Stimulated activated CD8-positive, alpha-beta memory T cell treated with anti-CD3 and anti-CD28 coated beads, Interleukin-15, amount 100 ng/mL, for 4 hours (primary cell): ENCODE data around the gene MZB1.
"Not testable (repeated sequence)": the region's sequence is repeated elsewhere in the genome, so short reads cannot be mapped to it uniquely, and the experiment has no call there.

Experiments used
- DNase-seq, 2 donors: peaks; one replicate each; pipeline ENCODE4 v3.0.0-alpha.2; 2020; ENCODE audit warnings: low read depth in 2 of 2

The MZB1 gene

DNA sequence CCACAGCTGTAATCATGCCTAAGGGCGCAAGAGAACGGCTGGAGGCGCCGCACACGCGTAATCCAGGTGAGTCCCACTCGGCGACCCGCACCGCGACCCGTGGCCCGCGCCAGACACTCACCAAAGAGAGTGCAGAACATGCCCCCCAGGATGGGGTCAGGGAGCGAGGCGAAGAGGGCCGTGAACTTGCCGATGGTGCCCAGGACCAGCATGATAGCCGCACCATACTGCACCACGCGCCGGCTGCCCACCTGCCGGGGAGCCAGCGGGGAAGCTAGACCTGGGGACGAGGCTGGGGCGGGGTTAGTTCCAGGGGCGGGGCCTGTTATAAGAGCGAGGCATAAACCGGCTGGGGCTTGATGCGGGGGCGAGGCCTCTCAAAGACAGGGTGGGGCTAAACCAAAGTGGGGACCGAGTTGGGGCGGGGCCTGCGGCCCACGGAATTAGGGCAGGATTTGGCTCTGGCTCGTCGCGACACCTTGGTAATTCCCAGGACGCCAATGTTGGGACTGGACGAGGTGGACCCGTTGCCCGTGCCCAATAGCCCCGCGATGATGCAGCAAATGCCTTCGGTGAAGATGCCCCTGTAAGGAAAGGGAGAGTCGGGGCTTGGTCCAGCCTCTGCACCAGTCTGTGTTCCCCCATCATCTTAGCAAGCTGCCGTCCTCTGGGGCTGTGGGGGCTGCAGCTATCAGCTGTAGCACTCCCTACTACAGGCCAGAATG, 11.4 kb downstream of the MZB1 start:
- DNase-seq, result no peak

DNA sequence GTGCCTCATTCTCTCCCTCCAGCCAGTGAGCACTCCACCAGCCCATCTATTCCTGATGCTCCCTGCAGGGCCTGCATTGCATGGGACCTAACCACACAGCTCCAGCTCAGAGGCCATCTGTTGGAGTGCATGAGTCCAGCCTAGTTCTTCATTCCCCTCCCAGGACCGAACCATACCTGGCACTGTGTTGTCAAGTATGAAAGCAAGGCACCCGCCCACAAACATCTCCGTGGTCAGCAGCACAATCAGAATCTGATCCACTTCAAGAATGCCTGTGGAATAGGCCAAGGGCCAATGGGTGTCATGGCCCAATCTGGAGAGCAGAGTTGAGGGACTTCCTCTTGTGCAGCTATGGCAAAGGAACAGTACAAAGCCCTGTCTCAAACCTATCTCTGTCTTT, 12.5 kb downstream of the MZB1 start:
- no peak for DNase-seq

GRCh38 chr5:139376364-139376763, 13.3 kb downstream of the MZB1 start:
- no peak for DNase-seq

DNA sequence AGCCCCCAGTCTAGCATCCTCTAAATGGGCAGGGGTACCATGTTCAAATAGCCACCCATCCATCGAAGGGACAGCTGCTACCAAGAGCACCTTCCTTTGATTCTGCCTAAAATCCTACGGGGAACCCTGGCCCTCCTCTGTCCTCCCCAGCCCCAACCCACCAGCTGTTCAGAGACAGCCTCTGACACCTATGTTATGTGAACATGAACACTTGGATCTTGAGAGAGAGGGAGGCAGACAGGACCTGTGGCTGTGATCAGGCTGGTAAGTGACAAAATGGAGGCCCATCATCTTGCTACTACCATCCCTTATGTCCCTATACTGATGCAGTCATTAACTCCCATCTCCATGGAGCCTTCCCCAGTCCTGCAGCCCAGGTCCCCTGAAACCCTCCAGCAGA, 14.8 kb downstream of the MZB1 start:
- DNase-seq, result no peak

DNA sequence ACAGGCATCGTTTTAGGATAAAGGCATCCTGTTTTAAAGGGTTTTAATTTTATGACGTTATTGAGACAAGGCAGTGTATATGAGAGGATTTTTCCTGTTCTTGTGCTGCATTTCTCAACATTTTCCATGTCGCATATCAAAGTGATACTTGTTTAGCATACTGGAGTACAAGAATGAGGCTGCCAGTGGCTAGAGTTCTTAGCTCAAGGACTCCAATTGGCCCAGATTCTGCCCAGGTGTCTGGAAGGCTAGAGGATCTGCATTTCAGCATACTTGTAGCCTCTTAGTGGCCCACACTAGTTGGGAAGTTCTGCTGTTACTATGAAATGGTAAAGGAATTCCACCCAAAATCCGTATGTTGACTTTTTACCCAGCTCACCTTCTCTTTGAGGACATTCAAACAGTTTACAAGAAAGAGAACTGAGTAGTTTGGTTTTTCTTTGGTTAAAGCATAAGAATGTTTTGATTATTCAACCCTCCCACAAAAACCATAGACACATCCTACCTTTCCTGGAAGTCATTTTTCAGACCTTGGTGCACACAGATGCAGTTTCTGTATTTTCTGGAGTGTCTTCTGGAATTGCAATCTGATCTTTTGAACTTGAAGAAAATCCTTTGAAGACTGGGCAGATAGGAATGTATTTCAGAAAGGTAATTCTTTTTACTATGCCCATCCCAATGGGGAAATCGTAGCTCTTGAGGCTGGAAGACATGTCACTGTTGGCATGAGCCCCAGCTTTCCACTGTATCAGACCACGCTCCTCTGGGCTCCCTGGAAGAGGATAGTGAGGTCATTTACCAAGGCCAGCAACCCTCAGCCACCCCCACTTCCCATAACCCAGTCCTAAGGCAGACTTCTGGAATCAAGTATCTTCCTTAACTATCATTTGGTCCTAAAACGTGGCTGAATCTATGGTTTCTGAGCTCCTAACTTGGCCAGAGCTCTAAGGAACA, 18.0 kb downstream of the MZB1 start:
- no peak for DNase-seq

DNA sequence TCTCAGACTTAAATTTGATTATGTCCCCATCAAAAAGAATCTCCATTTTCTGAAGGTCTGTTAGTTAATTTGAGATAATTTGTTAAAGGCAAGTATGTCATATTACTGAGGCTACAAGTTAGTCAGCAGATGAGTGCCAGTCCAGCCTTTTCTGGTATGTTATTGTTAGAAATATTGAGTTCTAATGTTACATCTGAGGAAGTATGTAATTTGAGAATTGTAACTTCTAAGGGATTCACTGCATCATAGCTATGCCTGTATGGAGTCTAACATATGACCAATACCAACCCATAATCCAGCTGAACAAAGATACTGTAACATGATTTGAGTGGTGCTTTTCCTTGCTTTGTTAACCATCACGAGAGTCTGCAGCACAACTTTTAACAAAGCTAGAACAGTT, 20.5 kb downstream of the MZB1 start:
- DNase-seq, result no peak

DNA sequence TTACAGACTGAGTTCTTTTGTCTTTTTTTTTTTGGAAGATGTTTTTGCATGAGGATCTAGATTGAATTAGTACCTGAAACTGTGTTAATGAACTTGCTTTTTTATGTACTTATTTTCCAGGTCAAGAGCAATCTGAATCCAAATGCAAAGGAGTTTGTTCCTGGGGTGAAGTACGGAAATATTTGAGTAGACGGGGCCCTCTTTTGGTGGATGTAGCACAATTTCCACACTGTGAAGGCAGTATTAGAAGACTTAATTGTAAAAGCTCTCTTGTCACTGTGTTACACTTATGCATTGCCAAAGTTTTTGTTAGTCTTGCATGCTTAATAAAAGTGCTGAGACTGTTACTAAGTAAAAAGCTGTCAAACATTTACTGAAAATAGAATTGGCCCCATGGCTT, 21.1 kb downstream of the MZB1 start:
- DNase-seq, result no peak

- DNase-seq, result no peak
Observed at GRCh38 chr5:139364466-139364865, 25.2 kb downstream of the MZB1 start.

DNA sequence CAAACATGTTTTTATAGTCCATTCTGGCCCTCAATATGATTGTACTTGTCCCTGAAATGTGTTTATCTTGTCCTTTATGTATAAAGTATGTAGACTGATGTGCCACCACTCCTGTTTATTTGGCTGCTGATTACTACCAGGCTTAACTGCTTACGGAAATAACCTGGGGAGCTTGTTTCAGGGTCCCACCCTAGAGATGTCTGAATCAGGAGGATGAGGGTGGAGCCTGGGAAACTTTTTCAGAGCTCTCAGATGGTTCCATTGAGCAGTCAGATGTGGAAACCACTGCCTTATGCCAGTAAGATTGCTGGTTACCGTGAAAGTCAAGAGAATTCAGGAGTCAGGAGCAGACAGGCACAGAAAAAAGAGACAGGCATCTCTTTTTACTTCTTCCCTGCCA, 25.8 kb downstream of the MZB1 start:
- no peak for DNase-seq

GRCh38 chr5:139361835-139362429, 27.8 kb downstream of the MZB1 start:
- DNase-seq, result no peak

- DNase-seq, result no peak
Observed at GRCh38 chr5:139360384-139360783, 29.3 kb downstream of the MZB1 start.

- DNase-seq, result no peak
Observed at GRCh38 chr5:139358064-139358463, 31.6 kb downstream of the MZB1 start.

DNA sequence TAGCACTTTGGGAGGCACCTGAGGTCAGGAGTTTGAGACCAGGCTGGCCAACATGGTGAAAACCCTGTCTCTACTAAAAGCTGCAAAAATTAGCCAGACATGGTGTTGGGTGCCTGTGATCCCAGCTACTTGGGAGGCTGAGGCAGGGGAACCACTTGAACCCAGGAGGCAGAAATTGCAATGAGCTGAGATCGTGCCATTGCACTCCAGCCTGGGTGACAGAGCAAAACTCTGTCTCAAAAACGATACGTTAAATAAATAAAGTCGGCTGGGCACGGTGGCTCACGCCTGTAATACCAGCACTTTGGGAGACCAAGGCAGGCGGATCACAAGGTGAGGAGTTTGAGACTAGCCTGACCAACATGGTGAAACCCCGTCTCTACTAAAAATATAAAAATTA, 33.8 kb downstream of the MZB1 start:
- DNase-seq, result not testable (repeated sequence)

DNA sequence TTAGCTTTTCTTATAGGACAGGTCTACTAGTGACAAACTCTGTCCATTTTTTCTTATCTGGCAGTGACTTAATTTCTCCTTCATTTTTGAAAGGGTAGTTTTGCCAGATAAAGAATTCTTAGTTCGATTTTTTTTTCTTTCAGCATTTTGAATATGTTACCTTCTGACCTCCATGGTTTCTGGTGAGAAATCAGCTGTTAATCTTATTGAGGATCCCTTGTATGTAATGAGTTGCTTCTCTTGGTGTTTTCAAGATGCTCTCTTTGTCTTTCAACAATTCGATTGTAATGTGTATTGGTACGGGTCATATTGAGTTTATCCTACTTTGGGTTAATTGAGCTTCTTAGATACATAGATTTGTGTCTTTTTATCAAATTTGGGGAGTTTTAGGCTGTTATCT, 35.5 kb downstream of the MZB1 start:
- DNase-seq, result no peak

GRCh38 chr5:139347863-139348262, 41.9 kb downstream of the MZB1 start:
- not testable (repeated sequence) for DNase-seq

- DNase-seq, result not testable (repeated sequence)
Observed at GRCh38 chr5:139345442-139345841, 44.3 kb downstream of the MZB1 start.

GRCh38 chr5:139344177-139344576, 45.5 kb downstream of the MZB1 start:
- no peak for DNase-seq

- DNase-seq, result no peak
Observed at GRCh38 chr5:139343476-139343875, 46.2 kb downstream of the MZB1 start.

- peak in 1 of 2 donors; percentile 69 for DNase-seq
Observed at GRCh38 chr5:139342423-139342723, 47.3 kb downstream of the MZB1 start.

DNA sequence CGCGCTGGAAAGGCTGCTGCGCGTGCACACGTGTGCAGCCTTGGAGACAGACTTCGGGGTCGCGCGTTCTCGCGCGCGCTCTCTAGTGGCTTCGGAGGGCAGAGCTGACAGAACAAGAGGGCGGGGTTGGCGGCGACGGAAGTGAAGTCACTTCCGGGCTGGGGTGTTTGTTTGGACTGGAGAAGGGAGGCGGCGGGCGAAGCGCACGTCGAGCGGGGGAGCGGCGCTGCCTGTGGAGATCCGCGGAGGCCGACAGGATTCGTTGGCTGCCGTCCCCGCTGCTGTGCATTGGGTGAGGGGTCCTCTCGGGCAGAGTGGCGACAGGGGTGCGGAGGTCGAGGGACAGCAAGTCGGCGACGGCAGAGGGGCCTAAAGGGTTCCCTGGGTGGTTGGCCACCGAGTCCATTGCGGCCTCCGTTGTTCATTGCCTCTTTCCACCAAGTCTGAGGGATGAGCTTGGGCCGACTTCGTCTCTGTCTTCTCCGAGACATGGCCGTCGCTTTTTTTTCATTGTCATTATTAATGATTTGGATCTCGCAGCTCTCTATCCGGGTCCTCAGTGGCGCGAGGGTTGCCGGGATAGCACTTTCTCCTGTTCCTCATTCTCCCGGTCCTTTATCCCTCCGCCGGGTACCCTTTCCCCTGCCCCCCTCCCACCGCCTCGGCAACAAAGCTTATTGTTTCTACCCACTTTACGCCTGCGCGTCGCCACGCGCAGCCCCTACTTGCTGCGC, 47.9 kb downstream of the MZB1 start, which contains the start of gene PAIP2:
Gene PAIP2, plus strand, starts transcription at position 166 of the 734 bp plus-strand sequence. CDS start 21,931 bp downstream, outside the sequence.
- peak; percentile 93 to 94 for DNase-seq

- no peak for DNase-seq
Observed at GRCh38 chr5:139341187-139341688, 48.5 kb downstream of the MZB1 start.

- no peak for DNase-seq
Observed at GRCh38 chr5:139340051-139340450, 49.7 kb downstream of the MZB1 start.
